ENCODE data around the gene PIGV. TPM values are rescaled to one million over a fixed set of nuclear protein-coding genes. Genes with fewer than 3 reads are reported as not detected.

Gene PIGV
- total and polyA plus RNA-seq, 5 donors from 2014 or later: 8.3 to 13.2 (median 9.1) TPM

Other genes starting within 250 kb of the PIGV start
- 139 TPM for gene ARID1A, start 91.9 kb upstream of the PIGV start, total RNA-seq
- 10 to 100 TPM in 3 of 4 donors, 1 to 10 TPM in 1; 9.5 to 13.4 (median 13.0) TPM for gene ARID1A, start 91.9 kb upstream of the PIGV start, polyA plus RNA-seq
- gene ZDHHC18, start 38.7 kb downstream of the PIGV start, total RNA-seq: 73.6 TPM
- 10 to 100 TPM in 2 of 4 donors, 1 to 10 TPM in 2; 4.4 to 14.8 (median 10.3) TPM for gene ZDHHC18, start 38.7 kb downstream of the PIGV start, polyA plus RNA-seq
- gene SFN, start 75.2 kb downstream of the PIGV start, total RNA-seq: 1.3 TPM
- not detected for gene SFN, start 75.2 kb downstream of the PIGV start, polyA plus RNA-seq
- gene GPN2, start 102.3 kb downstream of the PIGV start, total RNA-seq: 45.5 TPM
- 10 to 100 TPM; 12.1 to 32.1 (median 20.5) TPM for gene GPN2, start 102.3 kb downstream of the PIGV start, polyA plus RNA-seq
- gene GPATCH3, start 112.5 kb downstream of the PIGV start, total RNA-seq: 26.7 TPM
- gene GPATCH3, start 112.5 kb downstream of the PIGV start, polyA plus RNA-seq: 10 to 100 TPM; 14.0 to 19.0 (median 17.6) TPM
- gene NR0B2, start 126.0 kb downstream of the PIGV start, total RNA-seq: not detected
- not detected for gene NR0B2, start 126.0 kb downstream of the PIGV start, polyA plus RNA-seq
- 41.2 TPM for gene NUDC, start 133.8 kb downstream of the PIGV start, total RNA-seq
- 10 to 100 TPM; 75.0 to 93.4 (median 84.8) TPM for gene NUDC, start 133.8 kb downstream of the PIGV start, polyA plus RNA-seq
- 0.54 TPM for gene KDF1, start 172.5 kb downstream of the PIGV start, total RNA-seq
- gene KDF1, start 172.5 kb downstream of the PIGV start, polyA plus RNA-seq: 1 to 10 TPM in 3 of 4 donors, under 1 TPM in 1; 0.91 to 3.9 (median 3.2) TPM
- not detected for gene TRNP1, start 205.7 kb downstream of the PIGV start, total RNA-seq
- not detected for gene TRNP1, start 205.7 kb downstream of the PIGV start, polyA plus RNA-seq
- gene TENT5B, start 224.9 kb downstream of the PIGV start, total RNA-seq: not detected
- not detected for gene TENT5B, start 224.9 kb downstream of the PIGV start, polyA plus RNA-seq